Stimulated activated CD4-positive, alpha-beta T cell treated with anti-CD3 and anti-CD28 coated beads, Interleukin-15, amount 100 ng/mL, for 24 hours (primary cell): ENCODE results near the gene TMEM39A.

ENCODE experiments used
- DNase-seq: peaks from one replicate; pipeline ENCODE4 v3.0.0-alpha.2; 2020

Gene TMEM39A

GRCh38 chr3:119453822-119454221, 9.6 kb downstream of the TMEM39A start:
- no peak for DNase-seq

GRCh38 chr3:119444590-119444989, 18.8 kb downstream of the TMEM39A start:
- no peak for DNase-seq

GRCh38 chr3:119443179-119443578, 20.2 kb downstream of the TMEM39A start:
- no peak for DNase-seq

DNA sequence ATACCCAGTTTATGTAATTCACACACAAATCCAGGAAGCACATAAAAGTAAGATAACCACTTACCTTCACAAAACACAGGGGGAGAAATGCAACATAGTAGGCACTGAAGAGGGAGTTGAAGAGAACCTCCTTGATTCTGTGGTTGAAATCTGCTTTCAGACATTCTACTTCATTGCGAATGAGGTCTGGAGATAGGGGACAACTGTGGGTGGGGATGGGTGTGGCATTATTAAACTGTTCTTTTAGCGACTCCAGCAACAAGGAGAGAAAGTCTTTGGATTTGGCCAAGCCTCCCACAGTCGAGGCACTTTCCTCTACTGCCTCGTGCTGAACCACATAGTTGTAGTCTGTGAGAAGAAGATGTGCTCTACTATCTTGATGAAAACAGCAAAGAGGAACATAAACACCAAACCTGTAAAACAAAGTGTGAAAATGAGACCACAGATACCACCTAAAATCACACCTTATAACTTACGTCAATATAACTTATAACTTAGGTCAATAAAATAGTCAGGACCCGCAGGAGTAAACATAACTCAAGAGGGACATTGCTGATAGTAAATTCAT, 25.6 kb downstream of the TMEM39A start:
- DNase-seq: no peak

DNA sequence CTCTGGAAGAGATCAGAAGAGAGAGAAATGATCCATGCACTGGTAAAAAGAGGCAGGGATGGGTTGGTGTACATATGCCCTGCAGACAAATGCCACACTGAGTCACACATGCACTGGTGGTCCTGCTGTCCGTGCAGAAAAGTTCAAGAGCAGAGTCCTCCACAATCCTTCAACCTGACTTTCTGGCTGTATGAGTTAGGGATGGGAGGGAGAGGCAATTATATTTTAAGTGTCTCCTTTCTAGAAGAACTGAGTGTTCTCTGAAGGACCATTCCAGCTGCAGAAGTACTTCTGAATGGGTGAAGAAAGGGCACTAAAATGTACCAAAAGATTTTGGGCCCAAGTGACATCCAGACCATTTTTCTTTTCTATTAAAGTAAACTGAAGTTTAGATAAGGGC, 26.4 kb downstream of the TMEM39A start:
- no peak for DNase-seq

- no peak for DNase-seq
These were observed 28.7 kb downstream of the TMEM39A start for GRCh38 chr3:119434703-119435102.

GRCh38 chr3:119433613-119434325, 29.6 kb downstream of the TMEM39A start:
- no peak for DNase-seq

- DNase-seq: no peak
These were observed 34.9 kb downstream of the TMEM39A start for GRCh38 chr3:119428538-119428937.

GRCh38 chr3:119427669-119428068, 35.7 kb downstream of the TMEM39A start:
- DNase-seq: no peak

DNA sequence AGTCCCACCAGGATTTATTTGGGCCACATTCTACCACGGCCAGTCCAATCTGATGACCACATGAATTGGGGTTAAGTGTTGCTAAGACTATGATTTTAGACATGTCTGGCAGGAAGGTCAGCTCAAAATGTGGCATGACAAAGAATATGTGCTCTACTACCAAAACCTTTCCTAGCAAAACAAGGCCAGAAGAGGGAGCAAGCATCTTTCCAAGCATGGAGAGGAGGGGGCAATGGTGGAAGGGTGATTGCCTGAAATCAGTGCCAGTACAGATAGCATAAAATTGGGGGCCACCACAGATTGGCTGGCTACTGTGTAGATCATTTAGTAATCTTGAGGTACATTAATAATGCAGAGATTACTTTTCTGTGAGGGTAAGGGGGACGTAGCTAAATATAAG, 43.2 kb downstream of the TMEM39A start:
- no peak for DNase-seq

GRCh38 chr3:119418641-119419040, 44.8 kb downstream of the TMEM39A start:
- DNase-seq: no peak

DNA sequence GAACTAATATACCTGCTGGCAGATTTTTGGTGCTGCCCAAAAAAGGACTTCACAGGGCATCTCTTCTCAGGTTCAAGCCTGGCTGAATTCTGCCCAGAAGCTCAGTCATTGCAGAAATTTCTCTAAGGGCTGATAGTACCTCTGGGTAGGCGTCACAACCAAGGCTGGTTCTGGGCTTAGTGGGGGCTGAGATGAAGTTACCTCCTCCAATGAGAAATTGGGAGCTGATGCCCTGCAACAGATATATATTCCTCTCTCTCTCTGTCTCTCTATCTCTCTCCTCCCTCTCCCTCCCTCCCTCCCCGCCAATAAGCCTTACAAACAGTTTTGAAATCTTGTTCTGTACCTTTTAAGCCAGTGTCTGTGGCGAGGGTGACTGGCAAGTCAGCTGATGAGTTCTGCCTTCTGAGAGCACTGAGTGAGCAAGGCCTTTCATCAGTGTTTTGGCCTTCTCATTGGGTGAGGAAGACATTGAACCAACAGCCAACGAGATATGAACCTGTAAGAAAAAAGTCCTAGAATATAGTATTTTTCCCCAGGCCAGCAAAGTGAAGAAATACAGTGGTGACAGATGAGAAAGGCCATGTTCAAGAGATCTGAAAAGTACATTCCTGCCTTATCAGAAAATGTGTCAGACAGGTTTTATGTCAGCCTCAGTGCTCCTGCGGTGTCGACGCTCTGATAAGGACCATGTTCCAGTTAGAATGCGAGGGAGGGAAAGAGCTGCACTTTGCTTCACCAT, 45.5 kb downstream of the TMEM39A start:
- no peak for DNase-seq

DNA sequence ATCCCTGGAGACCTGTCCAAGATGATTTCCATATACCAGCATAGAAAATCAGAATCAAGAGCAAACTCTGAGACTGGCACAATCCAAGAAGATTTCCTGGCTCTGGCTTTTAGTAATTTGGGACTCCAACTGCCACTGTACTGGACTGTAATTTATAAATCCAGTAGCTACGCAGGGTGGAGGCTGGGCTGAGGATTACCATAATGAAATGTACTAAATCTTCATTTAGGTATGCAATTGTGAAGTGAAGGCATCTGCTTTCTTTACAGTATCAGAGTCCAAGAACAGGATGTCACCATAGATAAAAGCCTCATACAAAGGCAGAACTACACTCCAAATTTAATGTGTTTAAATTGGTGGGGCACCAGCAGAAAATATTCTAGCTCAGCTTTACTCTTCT, 46.5 kb downstream of the TMEM39A start:
- no peak for DNase-seq

DNA sequence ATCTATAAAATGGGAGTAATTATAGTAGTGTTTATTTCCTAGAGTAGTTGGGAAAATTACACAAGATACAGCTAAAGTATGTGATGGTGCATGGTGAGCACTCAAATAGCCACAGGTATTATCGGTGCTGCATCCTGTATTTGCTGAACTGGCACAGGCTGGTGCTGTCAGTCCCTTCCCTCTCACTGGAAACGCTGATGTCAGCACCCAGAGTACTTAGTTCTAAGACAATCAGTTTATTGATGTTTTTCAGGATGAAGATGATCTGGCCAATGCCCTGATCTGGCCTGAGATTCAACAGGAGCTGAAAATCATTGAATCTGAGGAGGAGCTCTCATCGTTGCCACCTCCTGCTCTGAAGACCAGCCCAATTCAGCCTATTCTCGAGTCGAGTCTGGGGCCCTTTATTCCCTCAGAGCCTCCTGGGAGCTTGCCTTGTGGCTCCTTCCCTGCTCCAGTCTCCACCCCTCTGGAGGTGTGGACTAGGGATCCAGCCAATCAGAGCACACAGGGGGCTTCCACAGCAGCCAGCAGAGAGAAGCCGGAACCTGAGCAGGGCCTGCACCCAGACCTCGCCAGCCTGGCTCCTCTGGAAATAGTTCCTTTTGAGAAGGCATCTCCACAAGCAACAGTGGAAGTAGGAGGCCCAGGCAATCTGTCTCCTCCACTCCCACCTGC, 49.7 kb downstream of the TMEM39A start:
- DNase-seq: no peak

DNA sequence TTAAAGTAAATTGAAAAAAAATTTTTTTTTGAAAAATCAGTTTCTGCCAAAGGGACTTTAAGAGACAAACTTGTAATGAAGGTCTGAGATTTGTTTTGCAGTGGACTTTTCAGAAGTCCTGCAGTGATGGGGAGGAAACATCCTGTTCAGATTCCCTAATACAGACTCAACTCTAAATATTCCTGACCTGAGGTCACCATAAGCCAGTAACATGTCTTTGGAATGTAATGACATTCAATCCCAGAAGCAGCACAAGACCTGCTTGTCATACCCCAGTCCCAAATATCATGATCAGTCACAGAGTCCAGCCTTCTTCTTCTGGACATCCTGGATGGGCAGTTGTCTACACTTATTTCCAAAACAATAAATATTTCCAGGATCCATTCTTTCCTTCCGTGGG, 53.6 kb downstream of the TMEM39A start:
- no peak for DNase-seq

- no peak for DNase-seq
These were observed 55.0 kb downstream of the TMEM39A start for GRCh38 chr3:119408243-119408950.

GRCh38 chr3:119405315-119405714, 58.1 kb downstream of the TMEM39A start:
- DNase-seq: no peak

GRCh38 chr3:119403201-119403600, 60.2 kb downstream of the TMEM39A start:
- no peak for DNase-seq

DNA sequence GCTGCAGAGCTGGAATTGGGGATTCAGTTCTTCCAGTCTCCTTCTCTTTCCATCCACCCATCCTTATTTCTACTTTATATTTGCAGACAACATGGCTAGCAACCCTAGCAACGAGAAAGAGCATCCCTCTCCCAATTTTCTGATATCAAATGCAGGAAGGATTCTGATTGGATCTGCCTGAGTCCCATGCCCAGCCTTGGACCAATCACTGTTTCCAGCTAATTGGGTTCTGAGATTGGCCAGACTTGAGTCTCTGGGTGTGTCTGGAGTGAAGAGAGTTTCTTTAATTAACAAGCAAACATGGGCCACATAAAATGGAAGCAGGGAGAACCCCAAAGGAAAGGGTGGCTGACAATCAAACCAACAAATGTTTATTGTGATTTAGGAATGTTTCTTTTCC, 60.6 kb downstream of the TMEM39A start:
- DNase-seq: no peak

DNA sequence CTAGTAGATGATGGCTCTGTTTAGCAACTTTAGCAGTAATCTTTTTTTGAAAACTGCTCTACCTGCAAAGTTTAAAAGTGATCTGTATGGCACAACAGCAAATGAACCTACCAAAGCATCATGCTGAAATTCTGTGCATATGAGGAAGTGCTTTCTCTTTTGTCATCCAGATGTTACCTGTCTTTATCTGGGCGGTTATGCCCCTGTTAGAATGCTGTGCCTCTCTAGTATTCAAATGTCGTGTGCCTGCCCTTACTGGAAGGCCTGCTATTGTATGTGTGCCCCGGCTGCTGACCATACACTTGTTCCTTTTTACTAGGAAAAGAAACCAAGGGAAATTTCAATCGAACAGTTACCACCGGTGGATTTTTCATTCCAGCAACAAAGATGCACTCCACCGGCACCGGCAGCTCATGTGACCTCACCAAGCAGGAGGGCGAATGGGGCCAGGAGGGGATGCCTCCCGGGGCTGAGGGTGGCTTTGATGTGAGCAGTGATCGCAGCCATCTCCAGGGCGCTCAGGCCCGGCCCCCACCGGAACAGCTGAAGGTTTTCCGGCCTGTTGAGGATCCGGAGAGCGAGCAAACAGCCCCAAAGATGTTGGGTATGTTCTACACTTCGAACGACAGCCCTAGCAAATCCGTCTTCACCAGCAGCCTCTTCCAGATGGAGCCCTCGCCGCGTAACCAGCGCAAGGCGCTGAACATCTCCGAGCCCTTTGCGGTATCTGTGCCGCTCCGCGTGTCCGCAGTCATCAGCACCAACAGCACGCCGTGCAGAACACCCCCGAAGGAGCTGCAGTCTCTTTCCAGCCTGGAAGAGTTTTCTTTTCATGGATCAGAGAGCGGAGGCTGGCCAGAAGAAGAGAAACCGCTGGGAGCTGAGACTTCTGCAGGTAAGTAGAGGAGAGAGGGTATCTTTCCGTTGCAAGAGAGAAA, 61.6 kb downstream of the TMEM39A start:
- no peak for DNase-seq

DNA sequence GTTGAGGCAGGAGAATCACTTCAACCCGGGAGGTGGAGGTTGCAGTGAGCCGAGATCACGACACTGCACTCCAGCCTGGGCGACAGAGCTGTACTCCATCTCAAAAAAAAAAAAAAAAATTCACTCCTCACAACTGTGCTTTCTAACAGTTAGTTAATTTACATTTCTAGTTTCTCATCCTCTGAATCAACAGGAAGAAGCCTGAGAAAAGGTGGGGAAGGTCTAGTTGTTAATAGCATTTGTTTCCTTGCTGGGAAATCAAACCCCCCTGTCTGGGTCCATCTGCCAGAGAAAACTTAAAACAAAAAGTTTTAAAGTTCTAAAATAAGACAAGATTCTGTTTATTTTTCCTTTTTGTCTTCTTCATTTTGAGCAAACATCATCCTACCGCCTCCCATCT, 62.3 kb downstream of the TMEM39A start:
- DNase-seq: no peak

DNA sequence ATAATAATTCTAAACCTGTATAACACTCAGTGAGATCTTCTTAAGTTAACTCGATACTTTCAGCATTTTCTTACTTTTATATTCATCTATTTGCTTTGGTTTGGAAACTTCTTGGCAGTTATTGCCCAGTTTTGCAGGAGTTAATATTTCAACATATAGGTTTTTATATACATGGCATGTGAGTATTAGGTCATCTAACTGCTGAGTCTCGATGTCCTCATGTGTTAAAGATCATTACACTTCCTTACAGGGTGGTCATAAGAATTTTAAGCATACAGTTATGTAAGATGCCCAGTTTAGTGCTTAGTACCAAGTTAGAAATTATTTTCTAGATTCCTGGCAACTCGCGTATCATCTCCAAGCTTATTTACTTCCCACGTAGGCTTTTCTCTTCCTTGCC, 62.9 kb downstream of the TMEM39A start:
- no peak for DNase-seq
